Amygdala (tissue), 56 donors: ENCODE data around the gene CHRNA3.
"Not testable (repeated sequence)": the region's sequence is repeated elsewhere in the genome, so short reads cannot be mapped to it uniquely, and the experiment has no call there.

ENCODE experiments used
- DNase-seq, 56 donors: peaks; one replicate each; lab custom pipeline; 2025; lab: John Stamatoyannopoulos, UW

Gene CHRNA3

DNA sequence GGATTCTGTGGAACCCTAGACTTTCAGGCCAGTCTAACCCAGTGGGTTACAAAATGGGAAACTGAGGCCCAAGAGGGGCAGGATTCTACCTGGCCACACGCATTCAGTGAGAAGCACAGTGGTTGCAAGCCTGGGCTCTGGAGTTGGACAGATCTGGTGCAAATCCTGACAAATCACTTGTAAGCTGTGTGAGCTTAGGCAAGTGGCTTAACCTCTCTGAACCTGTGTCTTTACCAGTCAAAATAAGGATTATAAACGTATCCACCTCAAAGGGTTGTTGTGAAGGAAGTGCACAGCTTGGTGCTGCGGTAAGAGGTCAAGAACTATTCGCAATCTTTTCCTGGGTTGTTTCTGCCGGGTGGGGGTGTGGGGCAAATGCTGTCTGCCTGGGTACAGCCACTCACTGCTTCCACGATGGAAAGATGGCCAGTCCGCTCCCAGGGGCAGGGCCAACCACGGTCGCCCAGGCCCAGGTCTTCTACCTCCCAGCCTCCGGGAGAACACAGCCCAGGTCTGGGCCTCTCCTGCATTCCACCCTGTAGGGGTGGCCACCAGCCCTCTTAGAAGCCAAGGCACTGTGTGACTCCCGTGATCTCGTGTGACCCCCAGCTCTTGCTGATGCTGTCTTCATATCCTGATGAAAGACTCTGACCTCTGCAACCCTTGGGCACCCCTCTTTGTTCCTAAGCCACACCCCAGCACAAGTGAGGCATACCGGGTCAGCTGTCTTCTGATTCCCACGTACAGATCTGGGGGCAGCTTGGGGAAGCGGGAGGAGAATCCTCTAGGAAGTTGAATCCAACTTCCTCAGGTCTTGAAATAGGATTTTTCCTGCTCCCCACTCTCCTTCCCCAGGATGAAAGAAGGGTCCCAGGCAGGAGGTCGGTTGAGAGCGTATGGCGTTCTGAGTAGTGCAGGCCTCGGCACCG, 1.5 kb downstream of the CHRNA3 start:
- DNase-seq: no peak

GRCh38 chr15:78618490-78618934, 2.3 kb downstream of the CHRNA3 start:
- DNase-seq: peak; percentile 10 to 97 (median 58)

DNA sequence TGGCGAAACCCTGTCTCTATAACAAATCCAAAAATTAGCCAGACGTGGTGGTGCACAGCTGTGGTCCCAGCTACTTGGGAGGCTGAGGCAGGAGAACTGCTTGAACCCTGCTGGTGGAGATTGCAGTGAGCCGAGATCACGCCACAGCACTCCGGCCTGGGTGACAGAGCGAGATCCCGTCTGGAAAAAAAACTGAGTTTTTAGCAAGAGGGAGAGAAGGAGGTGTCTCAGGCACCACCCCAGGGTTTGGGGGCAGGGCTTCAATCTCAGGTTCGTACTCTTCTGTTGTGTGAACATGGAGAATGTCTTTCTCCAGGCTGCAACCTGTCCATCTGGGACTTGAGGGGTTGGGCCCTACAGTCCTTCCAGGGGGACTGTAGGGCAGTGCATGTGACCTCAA, 2.7 kb downstream of the CHRNA3 start:
- DNase-seq: no peak

- DNase-seq: no peak
Measured at GRCh38 chr15:78617516-78617915, 3.3 kb downstream of the CHRNA3 start.

GRCh38 chr15:78617076-78617475, 3.7 kb downstream of the CHRNA3 start:
- no peak for DNase-seq

- DNase-seq: no peak
Measured at GRCh38 chr15:78616506-78616905, 4.3 kb downstream of the CHRNA3 start.

- DNase-seq: no peak
Measured at GRCh38 chr15:78615151-78615589, 5.6 kb downstream of the CHRNA3 start.

- no peak for DNase-seq
Measured at GRCh38 chr15:78614021-78614420, 6.8 kb downstream of the CHRNA3 start.

GRCh38 chr15:78609551-78609950, 11.2 kb downstream of the CHRNA3 start:
- not testable (repeated sequence) for DNase-seq

GRCh38 chr15:78605680-78606079, 15.1 kb downstream of the CHRNA3 start:
- DNase-seq: no peak

- no peak for DNase-seq
Measured at GRCh38 chr15:78605201-78605600, 15.6 kb downstream of the CHRNA3 start.

DNA sequence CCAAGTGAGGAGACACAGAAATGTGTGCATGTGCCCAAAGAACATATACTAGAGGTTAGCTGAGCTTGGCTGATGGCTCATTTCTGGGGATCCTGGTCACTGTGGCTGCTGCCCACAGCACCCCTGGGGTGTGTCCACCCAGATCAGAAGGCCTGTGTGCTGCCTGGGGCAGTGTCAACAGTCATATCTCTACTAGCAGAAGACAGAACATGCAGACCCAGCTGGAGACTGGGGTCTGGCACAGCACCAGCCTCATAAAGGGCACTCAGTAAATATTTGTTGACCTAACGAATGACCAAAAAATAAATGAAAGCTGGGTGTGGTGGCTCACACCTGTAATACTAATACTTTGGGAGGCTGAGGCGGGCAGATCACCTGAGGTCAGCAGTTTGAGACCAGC, 16.4 kb downstream of the CHRNA3 start:
- DNase-seq: no peak

GRCh38 chr15:78603467-78603866, 17.3 kb downstream of the CHRNA3 start:
- DNase-seq: no peak

DNA sequence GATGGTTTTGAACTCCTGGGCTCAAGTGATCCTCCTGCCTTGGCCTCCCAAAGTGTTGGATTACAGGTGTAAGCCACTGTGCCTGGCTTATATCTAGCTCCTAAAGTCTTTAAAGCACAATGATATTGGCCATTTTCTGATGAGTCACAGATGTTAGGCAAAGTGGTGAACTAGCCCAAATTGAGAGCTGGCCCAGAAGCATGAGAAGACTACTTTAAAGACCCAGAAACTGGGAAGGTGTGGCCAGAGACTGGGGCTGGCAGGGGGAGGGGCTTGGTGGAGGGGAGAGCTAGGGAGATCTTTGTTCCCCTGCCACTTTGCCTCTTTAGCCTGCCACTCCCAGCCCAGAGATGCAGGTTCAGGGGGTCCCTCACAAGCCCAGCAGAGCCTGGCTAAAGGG, 21.6 kb downstream of the CHRNA3 start:
- DNase-seq: no peak

DNA sequence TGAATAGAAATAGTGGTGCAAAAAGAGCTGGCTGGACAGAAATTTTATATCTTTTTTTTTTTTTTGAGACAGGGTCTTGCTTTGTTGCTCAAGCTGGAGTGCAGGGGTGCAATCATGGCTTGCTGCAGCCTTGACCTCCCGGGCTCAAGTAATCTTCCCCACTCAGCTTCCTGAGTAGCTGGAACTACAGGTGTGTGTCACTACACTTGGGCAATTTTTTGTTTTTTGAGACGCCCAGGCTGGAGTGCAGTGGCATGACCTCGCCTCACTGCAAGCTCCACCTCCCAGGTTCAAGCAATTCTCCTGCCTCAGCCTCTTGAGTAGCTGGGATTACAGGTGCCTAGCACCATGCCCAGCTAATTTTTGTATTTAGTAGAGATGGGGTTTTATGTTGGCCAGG, 22.4 kb downstream of the CHRNA3 start:
- no peak for DNase-seq

- DNase-seq: no peak
Measured at GRCh38 chr15:78597583-78597982, 23.2 kb downstream of the CHRNA3 start.

- no peak for DNase-seq
Measured at GRCh38 chr15:78574944-78575343, 45.9 kb downstream of the CHRNA3 start.

GRCh38 chr15:78573416-78573815, 47.4 kb downstream of the CHRNA3 start:
- DNase-seq: no peak

GRCh38 chr15:78571382-78571781, 49.4 kb downstream of the CHRNA3 start:
- DNase-seq: no peak

GRCh38 chr15:78570710-78571109, 50.1 kb downstream of the CHRNA3 start:
- DNase-seq: no peak

- DNase-seq: no peak
Measured at GRCh38 chr15:78567531-78567930, 53.3 kb downstream of the CHRNA3 start.
